ENCODE results near the gene ASTL.
"Not testable (repeated sequence)": the region's sequence is repeated elsewhere in the genome, so short reads cannot be mapped to it uniquely, and the experiment has no call there.

ASTL gene

DNA sequence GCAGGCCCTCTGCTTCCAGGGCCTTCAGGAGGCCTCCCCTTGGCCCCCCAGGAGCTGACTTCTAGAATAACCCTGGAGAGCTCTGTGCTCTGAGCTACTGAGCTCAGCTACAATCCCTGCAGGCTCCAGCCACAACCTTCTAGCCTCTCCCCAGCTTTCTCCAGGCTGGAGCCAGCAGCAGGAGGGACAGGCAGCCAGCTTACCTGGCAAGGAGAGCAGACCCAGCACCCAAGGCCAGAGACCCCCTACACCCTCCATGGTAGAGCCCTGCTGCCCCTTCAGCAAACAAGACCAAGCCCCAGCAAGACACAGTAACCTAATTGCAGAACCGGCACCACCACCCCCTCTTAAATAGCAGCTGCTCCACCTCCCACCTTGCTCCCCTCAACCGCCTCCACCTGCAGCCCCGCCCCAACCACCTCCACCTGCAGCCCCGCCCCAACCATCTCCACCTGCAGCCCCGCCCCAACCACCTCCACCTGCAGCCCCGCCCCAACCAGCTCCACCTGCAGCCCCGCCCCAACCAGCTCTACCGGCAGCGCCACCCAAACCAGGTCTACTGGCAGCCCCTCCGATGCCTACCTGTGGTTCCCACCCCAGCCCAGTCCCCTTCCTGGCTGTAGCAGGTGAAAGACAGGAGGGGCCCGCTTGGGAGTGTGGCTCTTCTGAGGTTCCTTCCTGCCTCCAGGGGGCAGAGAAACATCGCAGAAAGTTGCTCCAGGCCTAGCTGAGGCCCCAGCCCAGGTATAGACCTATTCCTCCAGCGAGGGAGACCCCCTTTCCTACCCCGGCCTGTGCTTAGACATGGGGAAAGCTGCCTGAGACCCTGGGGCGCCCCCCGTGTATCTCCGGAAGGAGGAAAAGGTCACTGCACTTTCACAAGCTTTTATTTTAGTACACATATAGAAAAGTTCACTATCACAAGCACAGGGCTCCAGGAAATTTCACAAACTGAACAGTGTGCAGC is at the start of gene ASTL:
ASTL (minus strand) TSS at position 324 of the 967 bp plus-strand sequence; CDS start at position 258, 66 bp downstream.
- FAIRE-seq = no peak

DNA sequence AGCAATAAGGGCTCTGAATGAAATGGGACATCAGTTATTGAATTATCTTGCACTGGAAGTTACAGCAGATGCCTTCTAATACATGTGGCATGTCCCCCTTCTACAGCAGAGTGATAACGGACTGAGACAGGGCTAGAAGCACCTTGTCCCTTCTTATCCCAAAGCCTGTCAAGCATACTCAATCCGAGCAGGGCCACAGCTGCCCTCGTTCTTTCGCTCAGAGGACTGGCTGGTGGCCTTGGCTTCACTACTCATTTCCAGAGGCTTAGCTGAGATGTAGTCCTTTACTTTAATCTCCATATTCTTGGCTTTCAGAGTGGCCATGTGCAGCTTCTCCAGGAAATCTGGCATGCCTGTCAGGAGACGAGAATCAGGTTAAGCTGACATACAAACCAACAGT is 48.3 kb upstream of the ASTL start:
- no peak for FAIRE-seq

- no peak for FAIRE-seq
Measured at GRCh38 chr2:96185516-96185915, 47.2 kb upstream of the ASTL start.

GRCh38 chr2:96184989-96185388 is 46.7 kb upstream of the ASTL start:
- no peak for FAIRE-seq

GRCh38 chr2:96184188-96184587 is 45.9 kb upstream of the ASTL start:
- FAIRE-seq = no peak

GRCh38 chr2:96181529-96181928 is 43.2 kb upstream of the ASTL start:
- no peak for FAIRE-seq

- no peak for FAIRE-seq
Measured at GRCh38 chr2:96180521-96180920, 42.2 kb upstream of the ASTL start.

- FAIRE-seq = no peak
Measured at GRCh38 chr2:96180002-96180401, 41.7 kb upstream of the ASTL start.

DNA sequence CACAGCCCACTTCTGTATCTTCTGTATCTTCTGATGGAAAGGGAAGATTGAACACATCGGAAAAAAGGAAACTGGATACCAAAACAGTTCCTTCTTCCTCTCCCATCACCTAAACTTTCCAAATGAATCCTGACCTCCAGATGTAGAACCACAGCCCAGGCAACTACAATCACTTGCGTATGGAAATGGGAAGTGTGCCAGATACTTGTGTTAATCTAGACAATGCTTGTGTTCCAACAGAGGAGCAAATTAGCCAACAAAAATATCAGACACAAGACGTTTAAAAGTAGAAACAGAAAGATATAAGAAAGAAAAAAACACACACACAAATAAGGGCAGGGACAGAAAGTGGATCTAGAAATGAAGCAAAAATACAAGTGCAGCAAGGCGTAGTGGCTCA is 38.4 kb upstream of the ASTL start:
- FAIRE-seq = no peak

DNA sequence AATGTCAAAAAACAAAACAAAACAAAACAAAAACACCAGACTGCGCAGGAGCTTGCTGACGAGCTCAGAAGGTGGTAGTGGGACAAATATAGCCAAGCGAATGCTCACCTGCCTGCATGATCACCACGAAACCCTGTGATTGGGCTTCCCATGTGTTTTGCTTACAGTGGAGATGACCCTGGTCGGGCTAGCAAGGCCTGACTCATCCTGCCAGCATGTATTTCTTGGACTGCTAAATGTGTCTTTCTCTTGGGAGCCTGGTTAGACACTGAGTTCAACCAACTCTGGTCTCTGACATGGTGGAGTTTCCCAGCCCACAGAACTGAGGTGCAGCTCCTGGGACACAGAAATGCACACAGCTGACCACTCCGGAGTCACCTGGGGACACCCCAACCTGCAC is 37.6 kb upstream of the ASTL start:
- no peak for FAIRE-seq

GRCh38 chr2:96174251-96175144 is 36.2 kb upstream of the ASTL start:
- FAIRE-seq = no peak

GRCh38 chr2:96171831-96172230 is 33.5 kb upstream of the ASTL start:
- no peak for FAIRE-seq

DNA sequence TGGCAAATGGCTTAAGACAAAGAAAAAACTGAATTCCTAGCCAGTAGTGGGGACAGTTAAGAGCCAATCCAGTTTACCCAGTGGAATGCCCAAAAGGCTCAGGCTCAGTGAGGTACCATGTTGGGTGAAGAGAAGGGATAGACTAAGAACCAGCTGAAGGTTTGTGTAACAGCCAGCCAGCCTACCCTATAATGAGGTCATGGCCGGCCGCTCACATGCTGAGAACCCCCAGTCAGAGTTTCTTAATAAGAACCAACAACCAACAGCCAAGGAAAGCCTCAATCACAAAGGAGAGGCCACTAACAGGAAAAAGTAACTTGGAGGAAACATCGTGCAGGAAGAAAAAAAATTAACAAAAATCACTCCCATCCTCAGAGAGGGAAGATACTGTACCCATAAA is 32.3 kb upstream of the ASTL start:
- FAIRE-seq = no peak

DNA sequence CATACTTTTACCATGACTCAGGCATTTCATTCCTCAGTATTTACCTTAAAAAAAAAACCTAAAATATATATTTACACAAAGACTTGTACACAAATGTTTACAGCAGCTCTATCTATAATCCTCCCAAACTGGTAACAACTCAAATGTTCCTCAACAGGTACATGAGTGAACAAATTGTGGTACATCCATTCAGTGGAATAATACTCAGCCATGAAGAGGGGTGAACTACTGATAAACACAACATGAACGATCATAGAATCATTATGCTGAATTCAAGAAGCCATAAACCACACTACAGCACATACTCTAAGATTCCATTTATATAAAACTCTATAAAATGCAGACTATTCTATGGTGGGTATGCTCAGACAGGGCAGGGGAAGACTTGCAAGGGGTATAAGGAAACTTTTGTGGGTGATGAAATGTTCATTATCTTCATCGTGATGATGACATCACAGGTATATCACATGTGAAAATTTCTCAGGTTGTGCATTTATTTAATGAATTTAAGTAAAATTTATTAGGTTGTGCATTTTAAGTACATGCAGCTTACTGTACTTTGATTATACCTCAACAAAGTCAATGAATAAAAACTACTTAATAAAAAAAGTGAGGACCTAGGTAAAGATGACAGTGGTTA is 31.7 kb upstream of the ASTL start:
- FAIRE-seq = no peak

DNA sequence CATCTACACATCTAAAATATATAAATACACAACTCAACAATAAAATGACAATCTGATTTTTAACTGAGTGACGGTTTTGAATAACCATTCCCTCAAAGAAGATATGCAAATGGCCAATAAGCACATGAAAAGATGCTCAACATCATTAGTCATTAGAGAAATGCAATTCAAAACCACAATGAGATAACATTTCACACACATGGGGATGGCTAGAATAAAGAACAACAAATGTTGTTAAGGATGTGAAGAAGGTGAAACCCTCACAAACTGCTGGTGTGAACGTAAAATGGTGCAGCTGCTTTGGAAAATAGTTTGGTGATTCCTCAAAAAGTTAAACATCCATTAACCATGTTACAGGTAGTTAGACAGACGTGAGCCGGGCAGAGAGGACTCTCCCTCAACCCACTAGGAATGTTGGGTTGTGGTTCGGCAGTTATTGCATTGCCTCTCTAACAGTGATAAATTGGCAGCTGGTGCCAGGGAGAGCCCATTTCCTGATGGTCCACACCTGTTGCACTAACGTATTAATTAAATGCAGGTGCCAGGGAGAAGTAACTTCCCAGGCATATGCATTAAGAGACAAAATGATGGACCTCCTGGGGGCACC is 29.2 kb upstream of the ASTL start:
- FAIRE-seq = no peak

GRCh38 chr2:96164459-96165184 is 26.3 kb upstream of the ASTL start:
- no peak for FAIRE-seq

DNA sequence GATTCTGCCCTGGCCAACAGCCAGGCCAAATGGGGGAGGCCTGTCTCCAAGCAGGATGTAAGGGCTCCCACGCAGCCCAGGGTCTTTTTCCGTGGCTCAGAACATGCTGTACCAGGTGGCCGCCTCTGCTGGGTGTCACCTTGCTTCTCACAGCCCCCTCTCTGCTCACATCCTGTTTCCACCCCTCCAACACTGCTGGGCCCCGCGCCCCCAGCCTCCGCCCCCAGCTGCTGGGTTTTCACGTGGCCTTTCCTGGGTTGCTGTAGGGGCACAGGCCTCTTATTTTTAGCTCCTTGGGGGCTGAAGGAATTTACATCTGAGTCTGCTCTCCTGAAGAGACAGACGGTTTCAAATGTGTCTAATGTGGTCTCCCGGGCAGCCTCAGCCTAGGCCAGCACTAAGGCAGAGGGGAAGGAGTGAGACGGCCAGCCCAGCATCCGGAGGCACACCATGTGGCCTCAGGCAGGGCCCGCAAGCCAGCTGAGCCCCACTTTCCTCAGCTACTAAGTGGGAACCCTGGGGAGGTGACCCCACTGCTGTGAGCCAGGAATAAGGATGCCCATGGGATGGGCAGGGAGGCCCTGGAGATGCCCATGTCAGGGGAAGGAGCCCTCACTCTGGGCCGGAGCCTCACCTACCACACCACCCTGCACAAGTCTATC is 25.6 kb upstream of the ASTL start:
- no peak for FAIRE-seq

GRCh38 chr2:96163415-96163767 is 25.1 kb upstream of the ASTL start:
- FAIRE-seq = no peak

GRCh38 chr2:96161898-96162297 is 23.6 kb upstream of the ASTL start:
- no peak for FAIRE-seq

DNA sequence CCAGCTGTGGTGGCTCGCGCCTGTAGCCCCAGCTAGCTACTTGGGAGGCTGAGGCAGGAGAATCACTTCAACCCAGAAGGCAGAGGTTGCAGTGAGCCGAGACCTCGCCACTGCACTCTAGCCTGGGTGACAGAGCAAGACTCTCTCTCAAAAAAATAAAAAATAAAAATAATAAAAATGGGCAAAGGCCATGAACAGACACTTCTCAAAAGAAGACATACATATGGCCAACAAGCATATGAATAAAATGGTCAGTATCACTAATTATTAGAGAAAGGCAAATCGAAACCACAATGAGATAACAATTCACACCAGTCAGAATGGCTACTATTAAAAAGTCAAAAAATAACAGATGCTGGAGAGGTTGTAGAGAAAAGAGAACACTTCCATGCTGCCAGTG is 22.1 kb upstream of the ASTL start:
- not testable (repeated sequence) for FAIRE-seq

DNA sequence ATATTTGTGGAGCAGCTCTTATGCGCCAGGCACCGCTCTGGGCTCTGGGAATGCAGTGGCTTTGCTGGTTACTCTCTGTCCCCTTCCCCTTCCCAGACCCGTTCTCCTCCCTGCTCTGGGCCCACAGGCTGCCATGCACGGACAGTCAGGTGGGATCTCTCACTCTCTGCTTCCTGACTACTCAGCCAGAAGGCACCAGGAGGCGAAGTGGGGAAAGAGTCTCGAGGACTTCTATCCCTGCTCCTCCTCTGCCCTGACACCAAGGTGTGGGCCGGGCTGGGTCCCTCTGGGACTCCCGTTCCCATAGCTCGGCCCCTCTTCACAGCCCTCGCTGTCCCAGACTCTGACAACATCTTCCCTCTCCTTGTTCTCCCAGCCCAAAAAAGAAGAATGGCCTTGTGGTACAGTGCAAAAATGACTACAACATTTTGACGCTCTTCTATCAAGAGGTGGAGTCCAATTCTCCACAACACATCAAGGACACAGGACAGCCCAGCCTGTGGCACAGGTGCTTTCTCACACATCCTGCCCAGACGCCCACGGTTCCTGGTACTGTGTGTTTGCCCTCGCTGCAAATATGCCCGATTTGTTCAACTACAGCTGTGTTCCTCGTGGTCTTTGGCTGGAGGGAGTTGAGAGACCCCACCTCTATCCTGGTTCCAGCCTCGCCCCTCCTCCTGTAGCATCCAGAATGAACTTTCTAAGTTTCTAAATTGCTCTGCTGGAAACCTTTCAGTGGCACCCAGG is 21.0 kb upstream of the ASTL start:
- FAIRE-seq = no peak

Data from TTC549 (cell line).